Activated CD4-positive, CD25-positive, alpha-beta regulatory T cell treated with anti-CD3 and anti-CD28 coated beads, Interleukin-2, amount 50 U/mL, for 24 hours (primary cell): ENCODE results near the gene NSF.
"Not testable (repeated sequence)": the region's sequence is repeated elsewhere in the genome, so short reads cannot be mapped to it uniquely, and the experiment has no call there.

Experiments
- ATAC-seq, 2 donors: fragments of 150-1000 bp; cut with Tn5 transposase; one replicate each; pipeline ENCODE4 v1.10.0; 2021; ENCODE audit warnings: mild to moderate bottlenecking in 1 of 2, moderate library complexity in 1 of 2

Gene NSF

GRCh38 chr17:46777943-46778915 lies 187.8 kb downstream of the NSF start:
- no peak for ATAC-seq

- no peak for ATAC-seq
Measured at GRCh38 chr17:46780003-46780373, 189.5 kb downstream of the NSF start.

GRCh38 chr17:46782250-46782953 lies 191.9 kb downstream of the NSF start:
- ATAC-seq, result peak in 1 of 2 donors; percentile 53

GRCh38 chr17:46783031-46783593 lies 192.6 kb downstream of the NSF start:
- ATAC-seq, result no peak

- no peak for ATAC-seq
Measured at GRCh38 chr17:46785696-46786095, 195.2 kb downstream of the NSF start.

GRCh38 chr17:46787478-46787877 lies 197.0 kb downstream of the NSF start:
- ATAC-seq, result no peak

GRCh38 chr17:46788300-46788699 lies 197.8 kb downstream of the NSF start:
- no peak for ATAC-seq

GRCh38 chr17:46788796-46789195 lies 198.3 kb downstream of the NSF start:
- no peak for ATAC-seq

GRCh38 chr17:46789610-46790009 lies 199.1 kb downstream of the NSF start:
- ATAC-seq, result no peak

- no peak for ATAC-seq
Measured at GRCh38 chr17:46790216-46790615, 199.7 kb downstream of the NSF start.

GRCh38 chr17:46791531-46791930 lies 201.1 kb downstream of the NSF start:
- ATAC-seq, result no peak

- no peak for ATAC-seq
Measured at GRCh38 chr17:46792071-46792470, 201.6 kb downstream of the NSF start.

GRCh38 chr17:46793023-46793422 lies 202.6 kb downstream of the NSF start:
- not testable (repeated sequence) for ATAC-seq

- no peak for ATAC-seq
Measured at GRCh38 chr17:46793541-46793940, 203.1 kb downstream of the NSF start.

- ATAC-seq, result no peak
Measured at GRCh38 chr17:46794318-46794717, 203.8 kb downstream of the NSF start.

GRCh38 chr17:46795379-46795952 lies 205.0 kb downstream of the NSF start:
- ATAC-seq, result no peak

GRCh38 chr17:46796084-46796483 lies 205.6 kb downstream of the NSF start:
- no peak for ATAC-seq

GRCh38 chr17:46796524-46796923 lies 206.1 kb downstream of the NSF start:
- ATAC-seq, result no peak

- no peak for ATAC-seq
Measured at GRCh38 chr17:46796956-46797530, 206.6 kb downstream of the NSF start.

GRCh38 chr17:46800573-46800972 lies 210.1 kb downstream of the NSF start:
- no peak for ATAC-seq

- ATAC-seq, result no peak
Measured at GRCh38 chr17:46802800-46803199, 212.3 kb downstream of the NSF start.

- no peak for ATAC-seq
Measured at GRCh38 chr17:46803544-46803943, 213.1 kb downstream of the NSF start.

GRCh38 chr17:46805771-46806170 lies 215.3 kb downstream of the NSF start:
- no peak for ATAC-seq
